GM12872 (cell line): ENCODE results near the gene ZMIZ1.

Experiments
- CTCF ChIP-seq: IDR thresholded peaks from 3 replicates; pipeline ENCODE4 v1.5.1; 2011; ENCODE audit warnings: low read depth, mild to moderate bottlenecking, low read length, moderate library complexity; ENCODE audit not compliant: insufficient read depth

The ZMIZ1 gene

GRCh38 chr10:79266543-79267312 is 198.0 kb downstream of the ZMIZ1 start:
- TF ChIP-seq CTCF: no peak

DNA sequence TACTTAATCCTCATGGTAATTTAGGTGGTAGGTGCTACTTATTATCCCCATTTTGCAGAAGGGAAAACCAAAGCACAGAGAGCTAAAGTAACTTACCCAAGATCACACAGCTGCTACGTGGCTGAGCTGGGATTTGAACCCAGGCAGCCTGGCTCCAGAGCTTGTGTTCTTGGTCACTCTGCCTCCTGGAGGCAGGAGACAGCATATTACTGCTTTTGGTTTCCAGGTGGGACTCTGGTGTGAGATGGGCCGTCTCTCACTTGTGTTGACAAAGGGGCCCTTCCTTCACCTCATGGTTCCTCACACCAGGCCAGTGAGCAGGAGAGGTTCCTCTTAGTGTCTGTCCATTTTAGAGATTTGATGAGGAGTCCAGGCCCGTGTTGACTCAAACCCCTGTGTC is 198.7 kb downstream of the ZMIZ1 start:
- TF ChIP-seq CTCF: peak; percentile 46; the same call in 2 of the 3 replicates

GRCh38 chr10:79268161-79268601 is 199.4 kb downstream of the ZMIZ1 start:
- TF ChIP-seq CTCF: no peak

DNA sequence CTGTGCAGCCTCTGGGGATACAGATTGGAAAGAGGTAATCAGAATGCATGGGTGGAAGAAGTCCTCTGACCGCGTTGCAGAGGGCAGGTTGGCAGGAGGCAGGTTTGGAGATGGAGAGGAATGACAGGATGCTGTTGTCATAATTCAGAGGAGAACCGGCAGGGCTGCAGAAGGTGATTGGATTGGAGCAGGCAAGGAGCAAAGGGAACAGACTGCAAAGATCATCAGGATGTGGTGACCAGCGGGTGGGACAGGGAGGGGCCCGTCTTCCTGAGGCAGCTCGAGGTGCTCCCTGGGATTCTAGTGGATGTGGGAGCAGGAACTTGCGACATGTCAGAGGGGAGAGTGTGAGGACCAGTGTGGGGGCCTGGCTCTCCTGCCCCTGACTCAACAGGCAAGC is 200.0 kb downstream of the ZMIZ1 start:
- TF ChIP-seq CTCF: no peak

- TF ChIP-seq CTCF: no peak
Observed at GRCh38 chr10:79269443-79269842, 200.7 kb downstream of the ZMIZ1 start.

DNA sequence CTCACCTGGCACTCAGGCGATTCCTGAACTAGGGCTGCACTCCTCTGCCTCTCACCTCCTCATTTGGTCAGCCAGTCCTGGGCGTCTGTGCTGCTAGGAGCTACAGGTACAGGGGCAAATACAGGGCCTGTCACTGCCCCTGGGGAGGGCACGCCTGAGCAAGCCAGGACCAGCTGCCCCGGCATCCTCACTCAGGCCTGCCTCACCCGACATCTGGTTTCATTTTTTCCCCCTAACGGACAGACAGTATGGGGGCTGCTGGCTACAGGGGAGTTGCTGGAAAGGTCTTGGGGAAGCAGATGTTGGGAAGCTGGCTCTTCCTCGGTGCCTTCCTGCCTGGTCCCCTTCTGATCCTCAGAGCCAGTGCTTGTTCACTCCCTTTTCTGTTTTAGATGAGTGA is 201.2 kb downstream of the ZMIZ1 start:
- TF ChIP-seq CTCF: no peak

- no peak for TF ChIP-seq CTCF
Observed at GRCh38 chr10:79270466-79271246, 201.9 kb downstream of the ZMIZ1 start.
